OCI-M2 (cell line): ENCODE measurements around the gene RBM4B.
A peak's percentile ranks its signal among the peaks of the same experiment; 100 is the strongest.

Experiments
- DNase-seq: peaks from one replicate; lab custom pipeline; 2025; ENCODE audit not compliant: unreplicated experiment; lab: John Stamatoyannopoulos, UW

The RBM4B gene

GRCh38 chr11:66707486-66707885 lies 29.8 kb upstream of the RBM4B start:
- no peak for DNase-seq

- DNase-seq, result no peak
Measured at GRCh38 chr11:66706989-66707388, 29.3 kb upstream of the RBM4B start.

GRCh38 chr11:66705587-66706335 lies 28.1 kb upstream of the RBM4B start:
- DNase-seq, result no peak

- DNase-seq, result no peak
Measured at GRCh38 chr11:66704659-66705360, 27.1 kb upstream of the RBM4B start.

- DNase-seq, result peak; percentile 68
Measured at GRCh38 chr11:66701432-66702240, 23.9 kb upstream of the RBM4B start.

GRCh38 chr11:66700742-66701141 lies 23.1 kb upstream of the RBM4B start:
- DNase-seq, result no peak

- DNase-seq, result no peak
Measured at GRCh38 chr11:66700337-66700736, 22.6 kb upstream of the RBM4B start.

GRCh38 chr11:66698491-66698890 lies 20.8 kb upstream of the RBM4B start:
- no peak for DNase-seq

- no peak for DNase-seq
Measured at GRCh38 chr11:66697988-66698387, 20.3 kb upstream of the RBM4B start.

- no peak for DNase-seq
Measured at GRCh38 chr11:66696146-66696545, 18.5 kb upstream of the RBM4B start.

GRCh38 chr11:66694732-66695207 lies 17.1 kb upstream of the RBM4B start:
- peak; percentile 29 for DNase-seq

- no peak for DNase-seq
Measured at GRCh38 chr11:66694056-66694410, 16.3 kb upstream of the RBM4B start.

- DNase-seq, result no peak
Measured at GRCh38 chr11:66693356-66694055, 15.8 kb upstream of the RBM4B start.

- no peak for DNase-seq
Measured at GRCh38 chr11:66692871-66693331, 15.2 kb upstream of the RBM4B start.

GRCh38 chr11:66692446-66692845 lies 14.8 kb upstream of the RBM4B start:
- no peak for DNase-seq

GRCh38 chr11:66691311-66691980 lies 13.8 kb upstream of the RBM4B start:
- no peak for DNase-seq

- no peak for DNase-seq
Measured at GRCh38 chr11:66689661-66690590, 12.2 kb upstream of the RBM4B start.

GRCh38 chr11:66688561-66689534 lies 11.2 kb upstream of the RBM4B start:
- no peak for DNase-seq
